GM12801 (cell line): ENCODE data around the gene HDAC6.

Source experiments
- TF ChIP-seq, protein P1 (sequence below): IDR thresholded peaks from one replicate; pipeline ENCODE4 v1.5.1; 2011; ENCODE audit warnings: control low read depth; ENCODE audit not compliant: insufficient read length; ENCODE audit errors: extremely low read depth

The HDAC6 gene

DNA sequence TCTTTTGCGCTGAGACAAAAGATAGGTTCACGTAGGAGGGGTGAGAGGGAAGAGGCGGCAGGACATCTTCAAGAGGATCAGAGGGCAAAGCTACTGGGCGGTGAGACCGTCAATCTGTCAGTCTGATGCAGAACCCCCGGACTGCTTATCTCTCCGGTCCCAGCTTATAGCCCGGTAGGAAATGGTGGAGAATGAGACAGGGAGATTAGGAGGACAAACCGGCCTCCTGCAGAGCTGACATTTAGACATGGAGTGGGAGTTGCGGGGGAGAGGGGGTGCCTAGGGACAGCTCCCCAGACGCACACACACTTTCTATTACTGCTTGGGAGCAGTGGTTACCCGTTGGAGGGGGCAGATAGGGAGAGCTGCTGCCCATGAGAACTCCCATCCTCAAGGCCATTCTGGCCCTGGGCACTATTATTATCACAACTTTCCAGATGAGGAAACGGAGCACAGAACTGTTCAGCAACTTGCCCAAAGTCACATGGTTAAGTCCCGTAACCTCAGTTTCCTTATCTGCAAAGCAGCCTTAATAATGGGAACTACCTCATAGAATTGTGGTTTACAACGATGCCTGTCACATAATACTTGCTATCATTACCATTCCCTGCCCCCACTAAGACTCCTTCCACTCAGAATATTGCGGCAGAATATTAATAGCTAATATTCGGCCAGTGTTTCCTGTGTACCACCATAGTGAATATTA, 1.1 kb upstream of the HDAC6 start:
- TF ChIP-seq, protein P1, sequence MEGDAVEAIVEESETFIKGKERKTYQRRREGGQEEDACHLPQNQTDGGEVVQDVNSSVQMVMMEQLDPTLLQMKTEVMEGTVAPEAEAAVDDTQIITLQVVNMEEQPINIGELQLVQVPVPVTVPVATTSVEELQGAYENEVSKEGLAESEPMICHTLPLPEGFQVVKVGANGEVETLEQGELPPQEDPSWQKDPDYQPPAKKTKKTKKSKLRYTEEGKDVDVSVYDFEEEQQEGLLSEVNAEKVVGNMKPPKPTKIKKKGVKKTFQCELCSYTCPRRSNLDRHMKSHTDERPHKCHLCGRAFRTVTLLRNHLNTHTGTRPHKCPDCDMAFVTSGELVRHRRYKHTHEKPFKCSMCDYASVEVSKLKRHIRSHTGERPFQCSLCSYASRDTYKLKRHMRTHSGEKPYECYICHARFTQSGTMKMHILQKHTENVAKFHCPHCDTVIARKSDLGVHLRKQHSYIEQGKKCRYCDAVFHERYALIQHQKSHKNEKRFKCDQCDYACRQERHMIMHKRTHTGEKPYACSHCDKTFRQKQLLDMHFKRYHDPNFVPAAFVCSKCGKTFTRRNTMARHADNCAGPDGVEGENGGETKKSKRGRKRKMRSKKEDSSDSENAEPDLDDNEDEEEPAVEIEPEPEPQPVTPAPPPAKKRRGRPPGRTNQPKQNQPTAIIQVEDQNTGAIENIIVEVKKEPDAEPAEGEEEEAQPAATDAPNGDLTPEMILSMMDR = no peak

DNA sequence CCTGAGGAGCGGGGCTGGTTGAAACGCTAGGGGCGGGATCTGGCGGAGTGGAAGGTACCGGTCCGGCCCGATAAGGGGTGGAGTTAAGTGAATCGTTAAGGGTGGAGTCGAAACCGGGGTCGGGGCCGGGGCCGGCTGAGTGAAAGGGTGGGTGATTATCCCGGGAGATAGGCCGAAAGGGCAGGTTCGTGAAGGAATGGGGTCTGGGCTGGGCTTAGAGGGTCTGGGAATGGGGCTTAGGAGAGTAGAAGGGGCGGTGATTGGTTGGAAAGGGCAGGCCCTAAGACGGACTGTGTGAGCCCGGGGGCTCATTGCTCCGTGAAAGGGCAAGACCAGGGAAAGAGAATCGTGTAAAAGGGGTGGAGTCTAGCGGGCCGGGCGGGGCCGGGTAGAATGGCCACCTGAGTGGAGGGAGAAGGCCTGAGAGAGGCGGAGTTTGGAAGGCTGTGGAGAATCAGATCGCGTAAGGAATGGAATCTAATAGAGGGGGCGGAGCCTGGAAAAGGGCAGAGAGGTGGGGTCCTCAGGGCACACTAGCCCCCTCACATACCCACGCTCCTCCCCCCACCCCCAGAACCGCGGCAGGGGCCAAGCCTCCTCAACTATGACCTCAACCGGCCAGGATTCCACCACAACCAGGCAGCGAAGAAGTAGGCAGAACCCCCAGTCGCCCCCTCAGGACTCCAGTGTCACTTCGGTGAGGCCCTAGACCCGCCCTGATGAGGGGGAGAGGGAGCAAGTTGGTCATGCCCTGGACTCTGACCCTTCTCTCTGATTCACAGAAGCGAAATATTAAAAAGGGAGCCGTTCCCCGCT, 430 bp downstream of the HDAC6 start:
- TF ChIP-seq, protein P1 = no peak

DNA sequence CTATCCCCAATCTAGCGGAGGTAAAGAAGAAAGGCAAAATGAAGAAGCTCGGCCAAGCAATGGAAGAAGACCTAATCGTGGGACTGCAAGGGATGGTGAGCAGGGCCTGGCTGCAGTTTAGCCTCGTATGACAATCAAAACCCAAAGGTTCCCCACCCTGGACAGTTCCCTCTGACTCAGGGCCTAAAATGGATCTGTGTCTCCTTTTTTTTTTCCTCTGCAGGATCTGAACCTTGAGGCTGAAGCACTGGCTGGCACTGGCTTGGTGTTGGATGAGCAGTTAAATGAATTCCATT, 986 bp downstream of the HDAC6 start:
- TF ChIP-seq, protein P1 = no peak

DNA sequence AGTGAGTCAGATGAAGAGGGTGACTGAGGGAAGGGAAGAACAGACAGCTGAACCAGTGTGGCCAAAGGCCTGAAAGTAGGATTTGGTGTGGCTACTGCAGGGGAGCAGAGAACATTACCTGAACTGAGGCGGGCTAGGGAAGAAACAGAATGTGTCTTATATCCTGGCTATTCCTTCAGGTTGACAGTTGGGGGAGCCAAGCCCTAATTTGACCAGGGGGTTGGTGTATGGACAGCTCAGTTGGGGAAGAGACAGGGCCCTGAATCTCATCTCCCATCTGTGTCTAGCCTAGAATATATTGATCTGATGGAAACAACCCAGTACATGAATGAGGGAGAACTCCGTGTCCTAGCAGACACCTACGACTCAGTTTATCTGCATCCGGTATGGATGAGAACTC, 4.2 kb downstream of the HDAC6 start:
- TF ChIP-seq, protein P1 = no peak

DNA sequence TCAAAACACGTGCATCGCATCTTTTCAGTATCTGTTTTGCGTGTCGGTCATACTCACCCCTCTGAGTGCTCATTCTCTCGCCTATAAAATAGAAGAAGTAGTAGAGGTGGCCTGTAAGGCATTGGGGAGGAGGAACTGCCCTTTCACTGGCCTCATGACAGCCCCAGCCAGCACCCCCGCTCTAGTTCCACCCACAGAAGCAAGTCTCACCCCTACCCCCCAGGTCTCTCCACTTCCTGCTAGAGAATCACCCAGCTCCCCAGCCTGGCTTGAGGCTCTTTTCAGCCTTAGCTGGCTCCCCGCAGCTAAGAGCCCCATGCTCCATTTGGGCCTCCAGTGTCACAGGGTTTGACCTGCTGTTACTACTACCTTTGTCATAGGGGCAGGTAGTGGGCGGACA, 11.8 kb downstream of the HDAC6 start:
- TF ChIP-seq, protein P1 = no peak

DNA sequence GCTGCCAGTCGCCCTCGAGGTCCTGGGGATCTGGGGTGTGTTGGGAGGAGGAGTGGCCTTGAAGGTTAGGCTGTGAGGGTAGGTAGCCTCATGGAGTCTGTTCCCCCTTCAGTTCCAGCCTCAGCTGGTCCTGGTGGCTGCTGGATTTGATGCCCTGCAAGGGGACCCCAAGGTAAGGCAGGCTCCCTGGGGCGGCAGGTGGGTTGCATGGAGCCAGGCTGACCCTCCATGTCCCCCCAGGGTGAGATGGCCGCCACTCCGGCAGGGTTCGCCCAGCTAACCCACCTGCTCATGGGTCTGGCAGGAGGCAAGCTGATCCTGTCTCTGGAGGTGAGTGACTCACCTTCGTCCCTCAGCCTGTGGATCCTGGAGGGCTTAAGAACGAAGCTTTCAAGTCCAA, 12.9 kb downstream of the HDAC6 start:
- TF ChIP-seq, protein P1 = no peak

DNA sequence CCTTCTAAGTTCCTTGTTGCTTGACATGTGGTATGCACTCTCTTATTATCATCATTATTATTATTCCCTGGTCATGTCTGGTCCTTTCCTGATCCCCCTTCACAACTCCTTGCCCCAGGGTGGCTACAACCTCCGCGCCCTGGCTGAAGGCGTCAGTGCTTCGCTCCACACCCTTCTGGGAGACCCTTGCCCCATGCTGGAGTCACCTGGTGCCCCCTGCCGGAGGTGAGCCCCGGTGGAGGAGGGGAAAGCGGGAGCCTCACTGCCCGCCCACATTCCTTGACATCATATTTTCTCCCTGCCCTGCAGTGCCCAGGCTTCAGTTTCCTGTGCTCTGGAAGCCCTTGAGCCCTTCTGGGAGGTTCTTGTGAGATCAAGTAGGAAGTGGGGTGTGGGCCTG, 13.4 kb downstream of the HDAC6 start:
- TF ChIP-seq, protein P1 = no peak
